Liver (tissue), 9 donors: ENCODE results near the gene MRPS18A. TPM values are rescaled to one million over a fixed set of nuclear protein-coding genes. Genes with fewer than 3 reads are reported as not detected.

Experiments
- DNase-seq: peaks from one replicate; pipeline ENCODE4 v3.0.0-alpha.2; 2017; ENCODE audit warnings: low spot score
- H3K27ac ChIP-seq, 2 donors: one replicate each; pipeline ENCODE4 v1.7.0; 2013; ENCODE audit warnings: inconsistent platforms in 2 of 2, low read length in 2 of 2, control low read depth in 1 of 2, low read depth in 1 of 2, mild to moderate bottlenecking in 1 of 2
- H3K27me3 ChIP-seq, 4 donors: one replicate each; pipeline versions ENCODE4 v1.6.1 to v1.7.0; 2013; ENCODE audit warnings: low read length in 3 of 4, inconsistent platforms in 1 of 4, mild to moderate bottlenecking in 1 of 4, moderate library complexity in 1 of 4; ENCODE audit not compliant: control insufficient read depth in 4 of 4, insufficient read depth in 4 of 4
- H3K36me3 ChIP-seq, 4 donors: one replicate each; pipeline versions ENCODE4 v1.6.1 to v1.7.0; 2013; ENCODE audit warnings: low read length in 3 of 4, mild to moderate bottlenecking in 3 of 4, low read depth in 1 of 4, moderate library complexity in 1 of 4; ENCODE audit not compliant: control insufficient read depth in 4 of 4, insufficient read depth in 3 of 4
- H3K4me1 ChIP-seq, 4 donors: one replicate each; pipeline versions ENCODE4 v1.6.1 to v1.7.0; 2013; ENCODE audit warnings: low read length in 3 of 4, mild to moderate bottlenecking in 3 of 4, moderate library complexity in 1 of 4; ENCODE audit not compliant: control insufficient read depth in 4 of 4, insufficient read depth in 4 of 4
- H3K4me3 ChIP-seq, 3 donors: one replicate each; pipeline versions ENCODE4 v1.6.1 to v1.7.0; 2013; ENCODE audit warnings: low read length in 3 of 3, control low read depth in 1 of 3, low read depth in 1 of 3, mild to moderate bottlenecking in 1 of 3
- H3K9ac ChIP-seq, 2 donors: one replicate each; pipeline ENCODE4 v1.7.0; 2013; ENCODE audit warnings: low read length in 2 of 2, mild to moderate bottlenecking in 2 of 2, moderate library complexity in 2 of 2, control low read depth in 1 of 2, low read depth in 1 of 2
- H3K9me3 ChIP-seq, 4 donors: one replicate each; pipeline versions ENCODE4 v1.6.1 to v1.7.0; 2013; ENCODE audit warnings: low read length in 3 of 4; ENCODE audit not compliant: control insufficient read depth in 4 of 4
- CTCF ChIP-seq: fragments of 150-350 bp; IDR thresholded peaks from 2 replicates; pipeline ENCODE4 v1.5.1; 2017; ENCODE audit warnings: improper control_type of control experiment, low read depth, low read length; ENCODE audit not compliant: missing input control
- EGR1 ChIP-seq, 2 donors: IDR thresholded peaks; 2 replicates each; pipeline ENCODE4 v1.6.1; 2016 to 2018; ENCODE audit warnings: antibody characterized with exemption in 2 of 2, low read depth in 2 of 2
- FOXA1 ChIP-seq: IDR thresholded peaks from 2 replicates; pipeline ENCODE4 v1.6.1; 2016; ENCODE audit warnings: antibody characterized with exemption
- FOXA2 ChIP-seq: IDR thresholded peaks from 2 replicates; pipeline ENCODE4 v1.6.1; 2016; ENCODE audit warnings: antibody characterized with exemption
- GABPA ChIP-seq, 2 donors: IDR thresholded peaks in 1 of 2; conservative IDR thresholded peaks in 1 of 2; 2 replicates each; pipeline ENCODE4 v1.6.1; 2016; ENCODE audit warnings: antibody characterized with exemption in 2 of 2, mild to moderate bottlenecking in 1 of 2, moderate library complexity in 1 of 2
- HNF4A ChIP-seq, 2 donors: conservative IDR thresholded peaks; 2 replicates each; pipeline ENCODE4 v1.6.1; 2016; ENCODE audit warnings: antibody characterized with exemption in 2 of 2, mild to moderate bottlenecking in 2 of 2
- JUND ChIP-seq, 2 donors: IDR thresholded peaks; 2 replicates each; pipeline ENCODE4 v1.6.1; 2016; ENCODE audit warnings: antibody characterized with exemption in 2 of 2
- MAX ChIP-seq: IDR thresholded peaks from 2 replicates; pipeline ENCODE4 v1.6.1; 2016; ENCODE audit warnings: antibody characterized with exemption
- NR2F2 ChIP-seq: IDR thresholded peaks from 2 replicates; pipeline ENCODE4 v1.6.1; 2016; ENCODE audit warnings: antibody characterized with exemption
- RAD21 ChIP-seq, 2 donors: IDR thresholded peaks; 2 replicates each; pipeline ENCODE4 v1.6.1; 2016; ENCODE audit warnings: antibody characterized with exemption in 2 of 2, mild to moderate bottlenecking in 2 of 2
- REST ChIP-seq: IDR thresholded peaks from 2 replicates; pipeline ENCODE4 v1.6.1; 2016; ENCODE audit warnings: antibody characterized with exemption, mild to moderate bottlenecking
- RXRA ChIP-seq, 2 donors: IDR thresholded peaks; 2 replicates each; pipeline ENCODE4 v1.6.1; 2017 to 2018; ENCODE audit warnings: antibody characterized with exemption in 2 of 2, mild to moderate bottlenecking in 1 of 2
- SP1 ChIP-seq: IDR thresholded peaks from 2 replicates; pipeline ENCODE4 v1.6.1; 2018; ENCODE audit warnings: antibody characterized with exemption, mild to moderate bottlenecking
- TAF1 ChIP-seq: conservative IDR thresholded peaks from 2 replicates; pipeline ENCODE4 v1.6.1; 2016; ENCODE audit warnings: antibody characterized with exemption, mild to moderate bottlenecking
- YY1 ChIP-seq: IDR thresholded peaks from 2 replicates; pipeline ENCODE4 v1.6.1; 2016; ENCODE audit warnings: antibody characterized with exemption, mild to moderate bottlenecking
- ZBTB33 ChIP-seq: IDR thresholded peaks from 2 replicates; pipeline ENCODE4 v1.6.1; 2016; ENCODE audit warnings: antibody characterized with exemption
- whole genome bisulfite sequencing: extraction: QIAGEN DNeasy Blood & Tissue Kit; methylation state at CpG from one replicate; pipeline ENCODE4 v1.1.7; 2013; 5-methylcytosine and 5-hydroxymethylcytosine counted together
- polyA plus RNA-seq, 2 donors: library from polyadenylated mRNA; stranded (reverse) in 1 of 2; unstranded in 1 of 2; fragments of 200-250 nt in 1 of 2; fragments of >200 nt in 1 of 2; fragmentation: Nextera tagmentation in 1 of 2; extraction: Ambion mirVana in 1 of 2; gene quantifications; one replicate each; pipeline versions ENCODE4 v1.2.1 to v1.2.3, GENCODE V29; 2013 to 2015
- total RNA-seq, 2 donors: library from RNA; depleted of rRNA; stranded (reverse); fragments of >200 nt; gene quantifications; one replicate each; pipeline ENCODE4 v1.2.3, GENCODE V29; 2014
- donor health status: healthy.
- donor health status: healthy.
- donor health status: healthy.
- donor health status: healthy.
- donor health status: healthy.

Gene MRPS18A
- total and polyA plus RNA-seq, 4 donors, result 21.5 to 50.5 (median 35.0) TPM

- H3K27me3 ChIP-seq, result no peaks in the 10 kb centered on the region
- TF ChIP-seq REST, result peak; percentile 94
- TF ChIP-seq GABPA (IDR thresholded peaks at IDR 0.05 in 1 of 2, conservative IDR thresholded peaks at IDR 0.05 in 1 of 2), result peak; percentile 56 to 92
- TF ChIP-seq FOXA2, result no peak
- TF ChIP-seq CTCF, result no peak
- TF ChIP-seq MAX, result no peak
- TF ChIP-seq YY1, result peak; percentile 97
- peak; percentile 29 to 47 for TF ChIP-seq HNF4A (conservative IDR thresholded peaks at IDR 0.05)
- TF ChIP-seq NR2F2, result peak; percentile 33
- peak in 1 of 2 donors; percentile 10 for TF ChIP-seq JUND (IDR thresholded peaks at IDR 0.05)
- peak; percentile 76 for TF ChIP-seq ZBTB33
- peak; percentile 68 for TF ChIP-seq SP1
- TF ChIP-seq RXRA (IDR thresholded peaks at IDR 0.05), result peak; percentile 32 to 38
- peak; percentile 22 for TF ChIP-seq TAF1
- peak in 1 of 2 donors; percentile 19 for TF ChIP-seq RAD21 (IDR thresholded peaks at IDR 0.05)
- peak; percentile 45 to 56 for TF ChIP-seq EGR1 (IDR thresholded peaks at IDR 0.05; ENCODE audit: low read depth in 2 of 2)
- TF ChIP-seq FOXA1, result no peak
- H3K4me1 ChIP-seq, result peaks cover 2 to 12% (median 9%) of the 10 kb centered on the region in 4 donors
Measured at GRCh38 chr6:43635387-43636307, 51.9 kb downstream of the MRPS18A start, which contains the start of gene MAD2L1BP. Gene MAD2L1BP, plus strand, starts transcription at chr6:43635840. Its CDS starts 36 bp downstream, at chr6:43635876.

More at GRCh38 chr6:43635387-43636307, 51.9 kb downstream of the MRPS18A start, which contains the start of gene MAD2L1BP:
- Histone ChIP-seq H3K9ac (peak within 1 kb of the TSS; percentile 64 to 66), H3K36me3 (peaks cover 13 to 16% (median 14%) of the 10 kb centered on the region in 4 donors), H3K27ac (peak within 1 kb of the TSS; percentile 14 to 64), H3K9me3 (no peaks in the 10 kb centered on the region), H3K4me3 (peak within 1 kb of the TSS; percentile 54 to 98 (median 85))
- DNase-seq, result peak; percentile 87
- WGBS, result 6% methylated on average over 48 of the region's 48 CpGs
